ENCODE measurements around the gene HEXIM1.

The HEXIM1 gene

DNA sequence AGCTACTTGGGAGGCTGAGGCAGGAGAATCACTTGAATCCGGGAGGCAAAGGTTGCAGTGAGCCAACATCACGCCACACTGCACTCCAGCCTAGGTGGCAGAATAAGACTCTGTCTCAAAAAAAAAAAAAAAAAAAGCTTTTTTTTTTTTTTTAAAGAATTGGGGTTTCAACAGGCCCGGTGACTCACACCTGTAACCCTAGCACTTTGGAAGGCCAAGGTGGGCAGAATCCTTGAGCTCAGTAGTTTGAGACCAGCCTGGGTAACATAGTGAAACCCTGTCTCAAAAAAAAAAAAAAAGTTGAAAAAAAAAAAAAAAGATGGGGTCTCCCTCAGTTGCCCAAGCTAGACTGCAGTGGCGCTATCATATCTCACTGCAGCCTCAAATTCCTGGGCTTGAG is 6.8 kb downstream of the HEXIM1 start:
- Mint-ChIP-seq H3K27me3 (no peaks in the 10 kb centered on the region), H3K9me3 (no peaks in the 10 kb centered on the region), H3K4me3 (no peak overlapping the region), H3K36me3 (ENCODE audit: low read depth) (peaks cover 31% of the 10 kb centered on the region), H3K27ac (peak overlapping the region; percentile 25), H3K4me1 (ENCODE audit: low read depth) (peaks cover 50% of the 10 kb centered on the region)
- intact Hi-C loops (cut with micrococcal nuclease): no loop called here

DNA sequence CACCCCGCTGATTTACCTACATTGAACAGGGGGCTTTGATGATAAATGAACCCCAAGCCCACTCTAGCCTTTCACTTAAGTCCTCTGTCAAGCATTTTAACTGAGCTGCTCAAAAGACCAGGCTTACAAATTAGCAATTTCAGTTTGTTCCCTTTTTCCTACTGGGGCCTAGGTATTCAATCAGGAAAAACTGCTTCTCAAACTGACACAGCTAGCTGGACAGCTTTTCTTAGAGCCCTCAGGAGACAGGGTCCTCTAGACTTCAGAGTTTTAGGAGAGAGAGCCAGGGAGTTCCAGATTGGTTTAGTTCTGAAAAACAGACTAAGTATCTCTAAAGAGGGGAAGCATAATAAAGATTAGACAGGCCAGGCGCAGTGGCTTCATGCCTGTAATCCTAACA is 7.2 kb downstream of the HEXIM1 start:
- intact Hi-C loops (cut with micrococcal nuclease): no loop called here
- Mint-ChIP-seq H3K36me3 (ENCODE audit: low read depth) (peaks cover 30% of the 10 kb centered on the region), H3K4me3 (no peak overlapping the region), H3K9me3 (no peaks in the 10 kb centered on the region), H3K4me1 (ENCODE audit: low read depth) (peaks cover 51% of the 10 kb centered on the region), H3K27me3 (no peaks in the 10 kb centered on the region), H3K27ac (peak overlapping the region; percentile 25)

DNA sequence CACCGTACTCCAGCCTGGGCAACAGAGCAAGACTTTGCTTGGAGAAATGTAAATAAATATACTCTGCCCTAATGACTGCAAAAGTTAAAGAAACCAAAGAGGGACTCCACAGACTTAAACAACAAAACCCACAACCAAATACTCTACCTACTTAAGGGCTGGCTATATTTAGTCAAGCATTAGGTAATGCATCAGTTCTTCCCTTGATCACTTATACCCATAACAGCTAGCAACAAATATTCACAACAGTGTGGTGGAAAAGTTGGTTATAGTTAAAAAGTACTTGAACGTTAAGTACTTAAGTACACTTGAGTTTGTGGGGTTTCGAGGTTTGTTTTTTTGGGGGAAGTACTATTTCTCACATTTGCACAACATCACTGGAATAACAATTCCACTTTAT is 8.0 kb downstream of the HEXIM1 start:
- no peak overlapping the region for H3K27ac Mint-ChIP-seq
- H3K27me3 Mint-ChIP-seq: no peaks in the 10 kb centered on the region
- no peaks in the 10 kb centered on the region for H3K9me3 Mint-ChIP-seq
- peaks cover 47% of the 10 kb centered on the region for H3K4me1 Mint-ChIP-seq (ENCODE audit: low read depth)
- peaks cover 38% of the 10 kb centered on the region for H3K36me3 Mint-ChIP-seq (ENCODE audit: low read depth)
- no peak overlapping the region for H3K4me3 Mint-ChIP-seq
- intact Hi-C loops (cut with micrococcal nuclease): no loop called here

DNA sequence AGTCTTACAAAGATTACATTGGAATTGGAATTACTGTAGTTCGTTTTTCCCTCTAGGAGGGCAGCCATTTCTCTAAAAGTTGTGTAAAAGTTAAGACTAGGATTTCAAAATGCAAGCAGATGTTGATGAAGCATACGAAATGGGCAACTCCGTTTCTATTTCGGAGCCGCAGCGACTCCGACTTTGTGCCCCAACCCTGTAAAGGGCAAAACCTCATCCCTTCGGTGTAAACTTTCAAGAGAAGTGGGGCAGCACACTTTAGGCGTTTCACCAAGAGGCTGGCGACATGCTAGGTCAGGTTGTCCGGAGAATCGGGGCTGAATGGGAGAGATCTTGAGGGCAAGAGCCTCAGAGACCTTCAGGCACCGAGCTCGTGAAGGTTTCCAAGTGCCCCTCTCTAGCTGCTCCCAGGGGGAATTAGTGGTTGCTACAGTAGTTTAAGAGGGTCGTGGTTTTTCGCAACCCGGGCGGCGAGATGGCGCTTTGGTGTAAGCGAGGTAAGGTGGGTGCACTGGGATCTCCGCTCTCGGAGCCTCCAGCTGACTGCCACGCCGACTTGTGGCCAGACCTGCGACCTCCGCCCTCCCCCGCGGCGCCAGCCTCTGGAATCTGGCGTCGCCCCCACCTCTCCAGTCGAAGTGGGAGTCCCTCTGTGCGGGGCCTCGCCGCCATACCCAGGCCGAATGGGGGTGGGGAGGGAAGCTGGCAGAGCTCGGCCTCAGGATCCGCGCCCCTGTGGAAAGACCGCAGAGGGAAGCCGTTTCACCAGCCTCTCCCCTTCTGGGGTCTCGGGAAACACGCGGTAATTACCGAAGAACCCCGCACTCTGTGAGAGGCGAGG is 12.4 kb downstream of the HEXIM1 start:
- Mint-ChIP-seq H3K4me1 (ENCODE audit: low read depth) (peaks cover 55% of the 10 kb centered on the region), H3K9me3 (no peaks in the 10 kb centered on the region), H3K4me3 (peak overlapping the region; percentile 99), H3K27me3 (no peaks in the 10 kb centered on the region), H3K36me3 (ENCODE audit: low read depth) (peaks cover 36% of the 10 kb centered on the region), H3K27ac (peak overlapping the region; percentile 97)
- intact Hi-C loops (cut with micrococcal nuclease): loop anchor here (1.0 kb wide), 2 partner anchors 12 kb away; partner anchors contain the start of gene HEXIM1

DNA sequence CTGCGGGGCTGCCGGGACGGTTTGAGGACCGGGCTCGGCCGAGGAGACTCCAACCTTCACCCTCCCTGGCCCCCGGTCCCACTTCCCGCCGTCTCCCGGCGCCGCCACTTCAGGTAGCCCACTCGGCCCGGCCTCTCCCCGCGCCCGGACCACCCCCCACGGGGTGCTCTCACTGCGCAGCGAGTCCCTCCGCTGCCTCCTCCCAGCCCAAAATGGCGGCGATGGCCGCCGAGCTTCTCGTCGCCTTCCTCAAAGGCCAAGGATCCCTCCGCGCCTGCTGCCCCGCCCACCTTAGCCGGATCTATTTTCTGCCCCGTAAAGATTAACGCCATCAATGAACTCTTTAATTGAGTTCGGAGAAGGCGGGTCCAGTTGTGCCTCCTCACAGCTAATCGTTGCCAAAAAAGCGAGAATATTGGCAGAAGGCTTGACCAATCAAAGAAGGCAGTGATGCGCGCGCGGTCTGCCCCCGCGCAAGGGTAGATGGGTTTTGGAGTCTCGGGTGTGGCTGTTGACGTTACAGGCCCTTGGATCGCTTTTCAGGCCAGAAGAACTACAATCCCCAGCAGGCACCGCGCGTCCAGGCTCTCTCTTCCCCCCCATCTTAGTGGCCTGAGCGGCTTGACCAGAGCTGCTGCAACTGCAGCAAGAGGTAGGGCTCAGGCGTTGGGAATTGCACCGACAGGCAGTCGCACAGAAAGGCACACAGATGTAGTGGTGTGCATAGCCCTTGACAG is 13.2 kb downstream of the HEXIM1 start, which contains the start of gene HEXIM2:
HEXIM2 (plus strand) TSS at position 588 of the 737 bp plus-strand sequence. CDS start 919 bp downstream, outside the sequence.
- Mint-ChIP-seq H3K27me3 (no peaks in the 10 kb centered on the region), H3K4me3 (peak within 1 kb of the TSS; percentile 99), H3K36me3 (ENCODE audit: low read depth) (peaks cover 36% of the 10 kb centered on the region), H3K9me3 (no peaks in the 10 kb centered on the region), H3K27ac (peak within 1 kb of the TSS; percentile 97), H3K4me1 (ENCODE audit: low read depth) (peaks cover 57% of the 10 kb centered on the region)
- intact Hi-C loops (cut with micrococcal nuclease): loop anchor here (1.0 kb wide), 2 partner anchors 11 to 13 kb away; partner anchors contain the start of gene HEXIM1

DNA sequence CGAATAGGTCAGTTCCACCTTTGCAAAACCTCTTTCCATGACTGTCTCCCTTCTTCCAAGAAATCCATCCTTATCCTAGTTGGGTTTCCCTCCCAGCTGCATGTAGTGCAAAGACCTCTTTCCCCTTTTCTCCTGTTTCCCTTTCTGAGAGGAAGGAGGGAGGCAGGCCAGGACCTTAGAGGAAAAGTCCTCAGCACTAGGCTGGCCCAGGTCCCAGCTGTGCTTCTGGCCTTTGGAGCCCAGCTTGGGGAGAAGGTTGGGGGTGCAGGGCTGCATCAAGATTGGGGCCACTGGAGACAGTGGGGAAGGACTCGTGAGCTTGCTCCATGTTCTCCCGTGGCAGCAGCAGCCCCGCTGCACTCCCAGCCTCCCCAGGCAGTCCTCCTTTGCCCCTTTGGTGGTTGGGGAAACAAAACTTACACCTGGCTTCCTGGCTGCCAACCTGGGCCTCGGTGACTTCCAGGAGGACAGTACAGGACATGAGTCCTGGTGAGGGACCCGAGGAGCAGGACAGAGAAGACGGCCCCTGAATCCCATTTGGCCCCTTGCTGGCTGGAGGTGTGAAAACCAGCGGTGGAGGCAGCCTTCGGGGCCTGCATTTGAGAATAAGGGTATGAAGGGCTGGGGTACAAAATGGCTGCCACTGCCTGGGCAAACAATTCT is 13.9 kb downstream of the HEXIM1 start:
- Mint-ChIP-seq H3K27ac (peak overlapping the region; percentile 97), H3K36me3 (ENCODE audit: low read depth) (peaks cover 30% of the 10 kb centered on the region), H3K4me3 (peak overlapping the region; percentile 99), H3K27me3 (no peaks in the 10 kb centered on the region), H3K9me3 (no peaks in the 10 kb centered on the region), H3K4me1 (ENCODE audit: low read depth) (peaks cover 59% of the 10 kb centered on the region)
- intact Hi-C loops (cut with micrococcal nuclease): no loop called here

DNA sequence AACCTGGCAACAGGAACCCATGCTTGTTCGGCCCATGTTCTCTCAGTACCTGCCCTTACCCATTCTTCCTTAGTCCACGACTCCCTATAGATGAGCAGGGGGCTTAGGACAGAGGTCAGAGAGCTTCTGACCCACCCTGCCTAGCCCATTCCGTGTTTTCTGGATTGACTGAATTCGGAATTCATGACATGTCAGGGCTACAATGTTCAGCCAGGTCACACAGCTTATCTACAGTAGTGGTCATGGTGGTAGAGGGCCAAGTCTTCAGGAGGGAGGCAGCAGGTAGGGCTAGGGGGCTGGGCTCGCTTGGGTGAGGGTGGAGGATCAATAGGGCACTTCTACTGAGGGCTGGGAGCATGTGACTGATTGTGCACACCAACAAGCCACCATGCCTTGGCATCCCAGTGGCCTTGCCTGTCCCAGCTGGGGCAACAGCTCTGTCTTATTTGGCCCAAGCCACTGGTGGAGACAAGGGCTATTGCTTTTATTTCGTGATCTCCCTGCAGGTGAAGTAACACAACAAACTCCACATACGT is 16.5 kb downstream of the HEXIM1 start:
- H3K4me1 Mint-ChIP-seq (ENCODE audit: low read depth): peaks cover 38% of the 10 kb centered on the region
- peaks cover 26% of the 10 kb centered on the region for H3K36me3 Mint-ChIP-seq (ENCODE audit: low read depth)
- peak overlapping the region; percentile 48 for H3K27ac Mint-ChIP-seq
- H3K4me3 Mint-ChIP-seq: no peak overlapping the region
- no peaks in the 10 kb centered on the region for H3K9me3 Mint-ChIP-seq
- intact Hi-C loops (cut with micrococcal nuclease): no loop called here
- H3K27me3 Mint-ChIP-seq: no peaks in the 10 kb centered on the region

DNA sequence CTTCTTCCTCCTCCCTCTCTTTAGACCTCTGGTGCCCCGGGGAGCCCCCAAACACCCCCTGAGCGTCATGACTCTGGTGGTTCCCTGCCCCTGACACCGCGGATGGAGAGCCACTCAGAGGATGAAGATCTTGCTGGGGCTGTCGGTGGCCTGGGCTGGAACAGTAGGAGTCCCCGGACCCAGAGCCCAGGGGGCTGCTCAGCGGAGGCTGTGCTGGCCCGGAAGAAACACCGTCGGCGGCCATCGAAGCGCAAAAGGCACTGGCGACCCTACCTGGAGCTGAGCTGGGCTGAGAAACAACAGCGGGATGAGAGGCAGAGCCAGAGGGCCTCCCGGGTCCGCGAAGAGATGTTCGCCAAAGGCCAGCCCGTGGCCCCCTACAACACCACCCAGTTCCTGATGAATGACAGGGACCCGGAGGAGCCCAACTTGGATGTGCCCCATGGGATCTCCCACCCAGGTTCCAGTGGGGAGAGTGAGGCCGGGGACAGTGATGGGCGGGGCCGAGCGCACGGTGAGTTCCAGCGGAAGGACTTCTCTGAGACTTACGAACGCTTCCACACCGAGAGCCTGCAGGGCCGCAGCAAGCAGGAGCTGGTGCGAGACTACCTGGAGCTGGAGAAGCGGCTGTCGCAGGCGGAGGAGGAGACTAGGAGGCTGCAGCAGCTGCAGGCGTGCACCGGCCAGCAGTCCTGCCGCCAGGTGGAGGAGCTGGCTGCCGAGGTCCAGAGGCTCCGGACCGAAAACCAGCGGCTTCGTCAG is 20.9 kb downstream of the HEXIM1 start:
- H3K4me1 Mint-ChIP-seq (ENCODE audit: low read depth): peaks cover 57% of the 10 kb centered on the region
- no peaks in the 10 kb centered on the region for H3K9me3 Mint-ChIP-seq
- intact Hi-C loops (cut with micrococcal nuclease): no loop called here
- H3K27ac Mint-ChIP-seq: peak overlapping the region; percentile 93
- H3K4me3 Mint-ChIP-seq: no peak overlapping the region
- peaks cover 13% of the 10 kb centered on the region for H3K36me3 Mint-ChIP-seq (ENCODE audit: low read depth)
- H3K27me3 Mint-ChIP-seq: no peaks in the 10 kb centered on the region

DNA sequence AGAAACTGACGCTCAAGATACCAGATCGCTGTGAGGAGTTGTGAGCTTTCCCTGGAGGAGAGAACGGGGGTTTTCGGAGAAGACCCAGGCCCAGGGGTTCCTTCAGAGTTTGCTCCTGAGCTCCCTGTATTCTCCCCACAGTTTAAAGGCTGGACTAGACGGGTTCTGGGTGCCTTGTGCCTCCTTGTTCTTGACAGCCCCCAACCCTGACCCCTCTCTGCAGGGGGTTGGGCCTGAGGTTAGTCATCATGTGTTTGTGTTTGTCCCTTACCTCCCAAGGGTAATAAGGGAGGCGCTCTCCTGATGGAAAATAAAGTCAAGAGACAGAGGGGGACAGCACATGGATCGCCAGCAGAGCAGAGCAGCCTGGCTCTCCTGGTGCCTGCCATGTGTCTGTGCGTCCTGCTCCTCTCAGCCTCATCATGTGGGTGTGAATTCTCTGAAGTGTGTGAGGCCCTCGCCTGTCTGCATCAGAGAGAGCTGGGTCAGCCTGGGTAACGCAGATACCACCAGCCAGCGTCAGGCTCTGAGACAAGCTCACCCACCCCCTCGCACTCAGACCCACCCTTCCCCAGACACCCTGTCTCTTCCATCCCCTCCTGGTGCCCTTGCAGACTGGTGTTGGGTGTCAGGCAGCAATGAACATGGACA is 22.1 kb downstream of the HEXIM1 start:
- H3K36me3 Mint-ChIP-seq (ENCODE audit: low read depth): peaks cover 13% of the 10 kb centered on the region
- H3K27ac Mint-ChIP-seq: peak overlapping the region; percentile 93
- peaks cover 48% of the 10 kb centered on the region for H3K4me1 Mint-ChIP-seq (ENCODE audit: low read depth)
- intact Hi-C loops (cut with micrococcal nuclease): no loop called here
- H3K27me3 Mint-ChIP-seq: no peaks in the 10 kb centered on the region
- H3K9me3 Mint-ChIP-seq: no peaks in the 10 kb centered on the region
- peak overlapping the region; percentile 75 for H3K4me3 Mint-ChIP-seq

DNA sequence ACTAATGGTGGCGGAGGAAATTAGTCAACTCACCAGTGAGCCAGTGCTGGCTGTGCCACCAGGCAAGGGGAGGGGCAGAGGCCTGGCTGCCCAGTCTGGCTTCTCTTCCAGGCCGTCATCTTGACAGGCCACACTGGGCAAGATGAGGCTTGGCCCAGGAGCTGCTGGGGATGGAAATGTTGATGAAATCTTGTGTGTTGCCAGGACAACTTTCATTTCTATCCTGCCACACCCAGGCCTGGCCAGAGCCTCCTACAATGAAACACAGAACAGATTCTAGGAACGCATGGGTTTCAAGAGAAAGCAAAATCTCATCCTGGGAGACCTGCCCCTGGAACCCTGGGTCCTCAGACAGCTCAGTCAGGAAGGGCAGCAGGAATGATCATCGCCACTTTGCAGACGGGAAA is 22.7 kb downstream of the HEXIM1 start:
- peak overlapping the region; percentile 93 for H3K27ac Mint-ChIP-seq
- intact Hi-C loops (cut with micrococcal nuclease): no loop called here
- no peaks in the 10 kb centered on the region for H3K9me3 Mint-ChIP-seq
- peaks cover 13% of the 10 kb centered on the region for H3K36me3 Mint-ChIP-seq (ENCODE audit: low read depth)
- H3K4me1 Mint-ChIP-seq (ENCODE audit: low read depth): peaks cover 51% of the 10 kb centered on the region
- H3K4me3 Mint-ChIP-seq: peak overlapping the region; percentile 75
- no peaks in the 10 kb centered on the region for H3K27me3 Mint-ChIP-seq

DNA sequence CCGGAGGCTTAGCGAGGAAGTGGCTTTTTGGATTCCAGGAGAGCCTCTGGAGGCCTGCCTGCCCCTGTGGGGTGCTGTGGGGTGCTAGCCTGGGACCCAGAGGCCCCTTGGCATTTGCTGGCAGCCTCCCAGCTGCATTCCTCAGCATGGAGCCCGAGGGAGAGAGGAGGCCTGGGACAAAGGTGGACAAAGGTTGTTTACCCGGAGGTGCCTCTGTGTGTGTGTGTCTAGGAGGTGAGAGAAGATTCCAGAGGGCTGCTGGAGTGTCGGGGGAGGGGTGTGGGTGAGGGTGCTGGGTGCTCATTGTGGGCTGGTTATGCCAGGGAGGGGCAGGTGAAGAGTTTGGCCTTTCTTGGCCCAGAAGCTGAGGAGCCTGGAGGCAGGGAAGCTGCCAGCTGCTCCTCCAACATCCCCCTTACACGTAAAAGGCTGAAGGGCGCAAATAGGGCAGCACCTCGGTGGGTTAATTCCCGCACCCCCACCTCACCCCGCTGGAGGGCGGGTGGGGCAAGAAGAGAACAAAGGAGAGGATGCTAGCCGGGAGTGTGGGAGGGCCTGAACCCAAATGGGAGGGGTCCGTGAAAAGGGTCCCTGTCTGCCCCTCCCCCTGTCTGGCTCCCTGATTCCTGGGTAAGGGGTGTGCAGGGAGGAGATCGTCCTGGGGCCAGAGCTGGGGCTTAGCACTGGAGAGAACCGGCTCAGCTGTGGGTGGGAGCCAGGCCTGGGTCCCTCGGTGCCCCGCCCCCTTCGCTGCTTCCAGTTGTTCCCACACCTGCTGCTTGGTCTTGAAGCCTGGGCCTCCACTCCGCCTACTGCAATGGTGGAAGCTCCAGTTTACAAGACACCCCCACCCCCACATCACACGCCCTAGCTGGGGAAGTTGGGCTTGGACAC is 23.3 kb downstream of the HEXIM1 start:
- peaks cover 52% of the 10 kb centered on the region for H3K4me1 Mint-ChIP-seq (ENCODE audit: low read depth)
- peaks cover 13% of the 10 kb centered on the region for H3K36me3 Mint-ChIP-seq (ENCODE audit: low read depth)
- H3K27me3 Mint-ChIP-seq: no peaks in the 10 kb centered on the region
- H3K27ac Mint-ChIP-seq: peak overlapping the region; percentile 93
- H3K4me3 Mint-ChIP-seq: peak overlapping the region; percentile 75
- intact Hi-C loops (cut with micrococcal nuclease): loop anchor here (1.0 kb wide), 1 partner anchor 10 kb away; the partner anchor contains the start of gene HEXIM2
- no peaks in the 10 kb centered on the region for H3K9me3 Mint-ChIP-seq

DNA sequence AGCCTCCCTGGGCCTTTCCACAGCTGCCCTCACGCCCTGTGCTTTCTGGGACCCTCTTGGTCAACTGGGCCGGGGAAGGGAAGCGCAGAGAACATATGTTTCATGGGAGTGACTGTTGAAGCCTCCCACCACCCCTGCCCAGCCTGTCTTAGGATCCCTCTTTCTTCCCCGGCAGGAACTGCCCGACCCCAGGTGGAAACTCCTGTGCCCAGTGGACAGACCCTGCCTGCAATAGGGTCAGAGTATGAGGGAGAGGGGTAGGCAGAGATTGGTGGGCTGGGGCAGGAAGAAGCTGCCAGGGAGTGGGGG is 23.9 kb downstream of the HEXIM1 start:
- peaks cover 54% of the 10 kb centered on the region for H3K4me1 Mint-ChIP-seq (ENCODE audit: low read depth)
- H3K36me3 Mint-ChIP-seq (ENCODE audit: low read depth): peaks cover 13% of the 10 kb centered on the region
- peak overlapping the region; percentile 93 for H3K27ac Mint-ChIP-seq
- H3K4me3 Mint-ChIP-seq: peak overlapping the region; percentile 75
- intact Hi-C loops (cut with micrococcal nuclease): loop anchor here (1.0 kb wide), 1 partner anchor 11 kb away; the partner anchor contains the start of gene HEXIM2
- H3K9me3 Mint-ChIP-seq: no peaks in the 10 kb centered on the region
- H3K27me3 Mint-ChIP-seq: no peaks in the 10 kb centered on the region
